ENCODE results near the gene LINS1. TPM values are rescaled to one million over a fixed set of nuclear protein-coding genes. Genes with fewer than 3 reads are reported as not detected.
A peak's percentile ranks its signal among the peaks of the same experiment; 100 is the strongest.

LINS1 gene
- total RNA-seq, 3 donors from 2014 or later = 47.9 to 56.7 (median 51.9) TPM

- Mint-ChIP-seq H3K4me1 (ENCODE audit: low read depth) (peaks cover 10% of the 10 kb centered on the region), H3K9me3 (no peaks in the 10 kb centered on the region), H3K4me3 (no peak overlapping the region)
Measured at GRCh38 chr15:100616700-100617099, 14.7 kb upstream of the LINS1 start.

DNA sequence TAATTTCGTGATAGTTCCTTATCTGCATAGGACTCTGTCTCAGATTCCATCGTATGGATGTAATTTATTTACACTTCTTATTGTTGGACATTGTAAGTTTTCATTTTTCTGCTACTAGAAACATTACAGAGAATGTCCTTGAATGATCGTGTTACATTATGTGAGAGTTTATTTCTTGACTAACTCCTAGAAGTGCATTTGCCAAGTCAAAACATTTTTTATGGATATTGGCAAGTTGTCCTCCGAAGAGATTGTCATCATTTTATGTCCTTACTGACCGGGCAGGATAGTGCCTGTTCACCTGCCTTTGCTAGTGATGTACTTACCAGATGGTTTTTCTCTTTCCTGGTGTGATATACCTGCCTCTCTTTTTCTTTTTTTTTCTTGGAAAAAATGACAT is 13.8 kb upstream of the LINS1 start:
- ATAC-seq (no peak), DNase-seq (no peak)
- Mint-ChIP-seq H3K9me3 (no peaks in the 10 kb centered on the region), H3K4me1 (ENCODE audit: low read depth) (peaks cover 10% of the 10 kb centered on the region), H3K4me3 (no peak overlapping the region), H3K27me3 (ENCODE audit: low read depth) (no peaks in the 10 kb centered on the region), H3K36me3 (ENCODE audit: insufficient read depth) (peaks cover 33% of the 10 kb centered on the region)

More at GRCh38 chr15:100616700-100617099, 14.7 kb upstream of the LINS1 start:
- DNase-seq = no peak
- ATAC-seq = no peak
- Mint-ChIP-seq H3K27me3 (ENCODE audit: low read depth) (no peaks in the 10 kb centered on the region), H3K36me3 (ENCODE audit: insufficient read depth) (peaks cover 34% of the 10 kb centered on the region)

- Mint-ChIP-seq H3K9me3 (no peaks in the 10 kb centered on the region), H3K27me3 (ENCODE audit: low read depth) (no peaks in the 10 kb centered on the region), H3K4me1 (ENCODE audit: low read depth) (peaks cover 10% of the 10 kb centered on the region), H3K4me3 (no peak overlapping the region), H3K36me3 (ENCODE audit: insufficient read depth) (peaks cover 31% of the 10 kb centered on the region)
- DNase-seq = no peak
- ATAC-seq = no peak
Measured at GRCh38 chr15:100614918-100615317, 12.9 kb upstream of the LINS1 start.

DNA sequence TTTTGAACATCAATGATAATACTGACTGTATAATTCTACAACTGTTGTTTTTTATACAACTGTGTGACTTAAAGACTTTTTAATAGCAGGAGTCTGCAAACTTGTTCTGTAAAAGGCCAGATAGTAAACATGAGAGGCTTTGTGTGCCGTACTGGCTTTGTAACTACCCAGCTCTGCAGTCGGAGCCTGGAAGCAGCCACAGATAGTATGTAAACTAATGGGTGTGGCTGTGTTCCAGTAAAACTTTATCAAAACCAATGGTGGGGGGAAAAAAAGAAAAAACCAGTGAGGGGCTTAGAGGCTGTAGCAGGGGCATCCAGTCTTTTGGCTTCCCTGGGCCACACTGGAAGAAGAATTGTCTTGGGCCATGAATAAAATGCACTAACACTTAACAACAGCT is 12.4 kb upstream of the LINS1 start:
- ATAC-seq = no peak
- H3K27me3 Mint-ChIP-seq (ENCODE audit: low read depth) = no peaks in the 10 kb centered on the region
- peaks cover 10% of the 10 kb centered on the region for H3K4me1 Mint-ChIP-seq (ENCODE audit: low read depth)

DNA sequence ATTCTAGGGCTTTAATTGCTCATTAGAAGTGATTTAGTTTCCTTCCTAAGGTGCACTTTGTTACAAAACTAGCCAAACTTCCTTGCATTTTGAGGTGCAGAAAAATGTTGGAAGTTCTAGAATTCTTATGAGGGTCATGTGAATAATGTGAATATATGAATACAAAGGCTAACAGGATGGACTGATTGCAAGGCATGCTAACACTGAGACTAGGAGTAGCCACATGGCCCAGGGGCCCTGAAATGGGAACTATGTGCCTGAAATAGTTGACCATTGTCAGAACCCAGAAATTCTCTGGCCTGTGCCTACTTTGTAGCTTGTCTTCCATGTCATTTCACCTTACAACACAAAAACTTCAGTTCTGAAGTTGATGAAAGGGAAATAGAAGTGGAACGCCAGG is 11.2 kb upstream of the LINS1 start:
- DNase-seq (no peak), ATAC-seq (no peak)
- Mint-ChIP-seq H3K36me3 (ENCODE audit: insufficient read depth) (peaks cover 28% of the 10 kb centered on the region), H3K4me1 (ENCODE audit: low read depth) (peaks cover 10% of the 10 kb centered on the region), H3K9me3 (no peaks in the 10 kb centered on the region), H3K27me3 (ENCODE audit: low read depth) (no peaks in the 10 kb centered on the region), H3K4me3 (no peak overlapping the region)

More for the DNA sequence above, 12.4 kb upstream of the LINS1 start:
- Mint-ChIP-seq H3K9me3 (no peaks in the 10 kb centered on the region), H3K4me3 (no peak overlapping the region), H3K36me3 (ENCODE audit: insufficient read depth) (peaks cover 31% of the 10 kb centered on the region)
- no peak for DNase-seq

DNA sequence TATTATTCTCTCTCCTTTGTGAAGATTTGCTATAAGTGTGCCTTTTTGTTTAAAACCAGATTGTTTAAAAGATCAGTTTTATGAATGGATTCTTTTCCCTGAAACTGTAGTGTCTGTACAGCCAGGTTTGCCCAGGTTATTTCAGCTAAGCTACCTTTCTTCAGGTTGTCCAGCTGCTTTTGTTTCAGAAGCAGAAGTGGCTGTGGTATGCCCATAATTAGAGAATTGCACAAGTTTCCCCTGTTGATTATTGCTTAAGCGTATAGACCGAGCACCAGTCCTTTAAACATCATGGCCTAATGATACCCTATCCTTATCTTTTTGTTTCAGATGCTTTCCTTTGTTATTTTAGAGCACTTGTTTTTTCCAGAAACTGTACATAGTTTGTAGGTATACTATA is 10.6 kb upstream of the LINS1 start:
- no peaks in the 10 kb centered on the region for H3K27me3 Mint-ChIP-seq (ENCODE audit: low read depth)
- peaks cover 13% of the 10 kb centered on the region for H3K4me1 Mint-ChIP-seq (ENCODE audit: low read depth)
- DNase-seq (no peak), ATAC-seq (no peak)
- no peaks in the 10 kb centered on the region for H3K9me3 Mint-ChIP-seq
- no peak overlapping the region for H3K4me3 Mint-ChIP-seq
- H3K36me3 Mint-ChIP-seq (ENCODE audit: insufficient read depth) = peaks cover 29% of the 10 kb centered on the region

DNA sequence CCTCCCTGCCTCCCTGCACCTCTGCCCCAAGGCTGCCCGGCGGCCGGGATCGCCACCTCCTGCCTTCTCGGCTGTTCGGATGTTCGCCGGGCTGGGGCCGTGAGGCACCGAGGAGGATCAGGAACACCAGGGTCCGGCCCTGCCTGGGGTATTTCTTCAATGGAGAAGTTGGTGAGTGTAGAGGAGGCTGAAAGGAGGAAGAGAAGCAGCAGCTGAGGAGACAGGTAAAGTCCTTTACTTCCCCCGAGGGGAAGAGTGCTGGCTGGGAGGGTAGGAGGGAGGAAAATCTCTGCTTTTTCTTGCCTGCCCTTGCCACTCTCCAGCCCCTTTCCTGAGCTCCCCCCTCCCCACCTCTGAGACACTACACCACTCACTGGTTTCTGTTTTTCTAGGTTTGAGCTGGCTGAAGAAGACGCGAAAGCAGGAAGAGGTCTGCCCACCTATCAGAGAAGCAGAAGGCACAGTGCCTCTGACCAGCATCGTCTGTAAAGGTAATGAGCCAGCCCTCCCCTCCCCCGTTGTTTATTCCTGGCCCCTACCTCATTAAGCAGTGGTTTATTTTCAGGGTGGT is 924 bp upstream of the LINS1 start:
- Mint-ChIP-seq H3K27me3 (ENCODE audit: low read depth) (no peaks in the 10 kb centered on the region), H3K4me3 (no peak overlapping the region), H3K9me3 (no peaks in the 10 kb centered on the region), H3K36me3 (ENCODE audit: insufficient read depth) (peaks cover 20% of the 10 kb centered on the region), H3K4me1 (ENCODE audit: low read depth) (peaks cover 56% of the 10 kb centered on the region)
- ATAC-seq (peak; percentile 45 to 52), DNase-seq (peak; percentile 6)

- no peak for DNase-seq
- ATAC-seq = peak; percentile 11 to 14
- Mint-ChIP-seq H3K27me3 (ENCODE audit: low read depth) (no peaks in the 10 kb centered on the region), H3K9me3 (no peaks in the 10 kb centered on the region), H3K4me3 (no peak overlapping the region), H3K36me3 (ENCODE audit: insufficient read depth) (peaks cover 20% of the 10 kb centered on the region), H3K4me1 (ENCODE audit: low read depth) (peaks cover 61% of the 10 kb centered on the region)
Measured at GRCh38 chr15:100601617-100602063, 344 bp downstream of the LINS1 start.

- peaks cover 65% of the 10 kb centered on the region for H3K4me1 Mint-ChIP-seq (ENCODE audit: low read depth)
- no peaks in the 10 kb centered on the region for H3K27me3 Mint-ChIP-seq (ENCODE audit: low read depth)
- H3K9me3 Mint-ChIP-seq = no peaks in the 10 kb centered on the region
- no peak overlapping the region for H3K4me3 Mint-ChIP-seq
- peaks cover 19% of the 10 kb centered on the region for H3K36me3 Mint-ChIP-seq (ENCODE audit: insufficient read depth)
- ATAC-seq (no peak), DNase-seq (peak; percentile 35)
Measured at GRCh38 chr15:100601163-100601562, 821 bp downstream of the LINS1 start.

- Mint-ChIP-seq H3K4me1 (ENCODE audit: low read depth) (peaks cover 65% of the 10 kb centered on the region), H3K9me3 (no peaks in the 10 kb centered on the region), H3K27me3 (ENCODE audit: low read depth) (no peaks in the 10 kb centered on the region), H3K4me3 (no peak overlapping the region), H3K36me3 (ENCODE audit: insufficient read depth) (peaks cover 11% of the 10 kb centered on the region)
- ATAC-seq (no peak), DNase-seq (no peak)
Measured at GRCh38 chr15:100598655-100599054, 3.3 kb downstream of the LINS1 start.

- peaks cover 15% of the 10 kb centered on the region for H3K36me3 Mint-ChIP-seq (ENCODE audit: insufficient read depth)
- H3K9me3 Mint-ChIP-seq = no peaks in the 10 kb centered on the region
- peaks cover 67% of the 10 kb centered on the region for H3K4me1 Mint-ChIP-seq (ENCODE audit: low read depth)
- DNase-seq (no peak), ATAC-seq (no peak)
- H3K4me3 Mint-ChIP-seq = peak overlapping the region; percentile 80
- no peaks in the 10 kb centered on the region for H3K27me3 Mint-ChIP-seq (ENCODE audit: low read depth)
Measured at GRCh38 chr15:100597862-100598261, 4.1 kb downstream of the LINS1 start.

DNA sequence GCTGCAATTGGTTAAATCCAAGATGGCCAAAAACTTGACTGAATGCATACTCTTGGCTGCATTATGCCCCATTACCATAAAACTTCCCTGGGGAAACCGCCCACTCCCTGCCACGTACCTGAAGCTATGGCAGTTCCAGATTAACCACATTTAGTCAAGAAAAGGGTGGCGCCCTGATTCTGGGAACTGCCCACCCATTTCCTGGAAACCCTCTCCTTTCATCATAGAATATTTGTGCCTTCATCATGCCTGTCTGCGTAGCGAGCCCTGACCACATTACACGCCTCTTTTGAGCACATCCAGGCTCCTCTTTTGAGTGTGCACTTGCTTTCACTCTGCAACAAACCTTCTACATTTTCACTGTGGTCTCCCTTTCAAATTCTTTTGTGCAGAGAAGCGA is 5.2 kb downstream of the LINS1 start:
- peak overlapping the region; percentile 80 for H3K4me3 Mint-ChIP-seq
- H3K27me3 Mint-ChIP-seq (ENCODE audit: low read depth) = no peaks in the 10 kb centered on the region
- DNase-seq = peak; percentile 97
- H3K36me3 Mint-ChIP-seq (ENCODE audit: insufficient read depth) = peaks cover 22% of the 10 kb centered on the region
- peak; percentile 89 for ATAC-seq
- H3K9me3 Mint-ChIP-seq = no peaks in the 10 kb centered on the region
- peaks cover 77% of the 10 kb centered on the region for H3K4me1 Mint-ChIP-seq (ENCODE audit: low read depth)

DNA sequence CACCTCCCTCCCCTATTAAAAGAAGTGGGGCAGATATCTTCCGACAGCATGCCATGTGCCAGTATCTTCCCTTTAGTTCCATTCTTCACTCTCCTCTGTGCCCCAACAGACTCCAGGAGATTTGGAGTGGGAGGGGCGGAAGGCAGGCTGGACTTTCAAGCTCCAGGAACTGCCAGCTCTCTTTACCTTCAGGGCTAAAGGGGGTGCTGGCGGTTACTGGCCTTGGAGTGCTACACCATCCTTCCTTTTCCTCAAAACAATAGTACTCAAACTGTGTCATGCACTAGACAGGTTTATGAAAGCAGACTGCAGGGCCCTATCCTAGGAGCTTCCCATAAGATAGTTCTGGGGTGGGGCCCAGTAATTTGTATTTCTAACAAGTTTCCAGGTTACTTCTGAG is 6.0 kb downstream of the LINS1 start:
- ATAC-seq = no peak
- no peak for DNase-seq
- peaks cover 26% of the 10 kb centered on the region for H3K36me3 Mint-ChIP-seq (ENCODE audit: insufficient read depth)
- peaks cover 86% of the 10 kb centered on the region for H3K4me1 Mint-ChIP-seq (ENCODE audit: low read depth)
- H3K9me3 Mint-ChIP-seq = no peaks in the 10 kb centered on the region
- H3K4me3 Mint-ChIP-seq = peak overlapping the region; percentile 80
- no peaks in the 10 kb centered on the region for H3K27me3 Mint-ChIP-seq (ENCODE audit: low read depth)

DNA sequence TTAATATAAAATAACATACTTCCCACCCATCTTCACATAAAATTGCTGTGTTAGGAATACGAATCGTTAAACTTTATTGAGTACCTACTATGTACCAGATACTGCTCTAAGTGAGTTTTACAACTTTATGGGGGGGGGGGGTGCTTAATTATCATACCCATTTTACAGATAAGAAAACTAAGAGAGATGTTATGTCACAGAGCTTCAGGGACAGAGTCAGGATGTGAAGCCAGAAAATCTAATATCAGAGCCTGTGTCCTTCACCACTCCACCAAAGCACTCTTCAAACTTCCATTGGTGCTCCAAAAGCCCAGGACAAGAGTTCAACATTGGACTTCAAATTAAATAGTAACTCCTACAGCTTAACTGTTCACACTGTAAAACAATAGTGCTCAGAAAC is 8.6 kb downstream of the LINS1 start:
- H3K4me3 Mint-ChIP-seq = no peak overlapping the region
- ATAC-seq = no peak
- DNase-seq = no peak
- H3K27me3 Mint-ChIP-seq (ENCODE audit: low read depth) = no peaks in the 10 kb centered on the region
- peaks cover 26% of the 10 kb centered on the region for H3K36me3 Mint-ChIP-seq (ENCODE audit: insufficient read depth)
- H3K9me3 Mint-ChIP-seq = no peaks in the 10 kb centered on the region
- H3K4me1 Mint-ChIP-seq (ENCODE audit: low read depth) = peaks cover 77% of the 10 kb centered on the region

- peaks cover 25% of the 10 kb centered on the region for H3K36me3 Mint-ChIP-seq (ENCODE audit: insufficient read depth)
- no peak for DNase-seq
- H3K4me3 Mint-ChIP-seq = no peak overlapping the region
Measured at GRCh38 chr15:100592898-100593297, 9.1 kb downstream of the LINS1 start.

More at GRCh38 chr15:100592898-100593297, 9.1 kb downstream of the LINS1 start:
- H3K27me3 Mint-ChIP-seq (ENCODE audit: low read depth) = no peaks in the 10 kb centered on the region
- peaks cover 73% of the 10 kb centered on the region for H3K4me1 Mint-ChIP-seq (ENCODE audit: low read depth)
- no peaks in the 10 kb centered on the region for H3K9me3 Mint-ChIP-seq
- no peak for ATAC-seq
